Upper lobe of left lung (tissue), 6 donors: ENCODE results near the gene DNAJB6. TPM values are rescaled to one million over a fixed set of nuclear protein-coding genes. Genes with fewer than 3 reads are reported as not detected.
A peak's percentile ranks its signal among the peaks of the same experiment; 100 is the strongest.

Experiments
- ATAC-seq, 2 donors: fragments of 200-7000 bp; cut with Tn5 transposase; one replicate each; pipeline ENCODE4 v1.9.1; 2022; ENCODE audit warnings: mild to moderate bottlenecking in 2 of 2, moderate library complexity in 2 of 2; ENCODE audit not compliant: low FRiP score in 2 of 2
- DNase-seq, 2 donors: peaks; one replicate each; pipeline ENCODE4 v3.0.0-alpha.2; 2019 to 2020
- H3K27ac ChIP-seq, 4 donors: fragments of 200-600 bp; sonication (generic); one replicate each; pipeline ENCODE4 v1.5.1; 2016 to 2019
- H3K27me3 ChIP-seq, 4 donors: fragments of 200-600 bp; sonication (generic); one replicate each; pipeline ENCODE4 v1.5.1; 2017 to 2019
- H3K36me3 ChIP-seq, 4 donors: fragments of 200-600 bp; sonication (generic); one replicate each; pipeline ENCODE4 v1.5.1; 2016 to 2019
- H3K4me1 ChIP-seq, 4 donors: fragments of 200-600 bp; sonication (generic); one replicate each; pipeline ENCODE4 v1.5.1; 2018 to 2019
- H3K4me3 ChIP-seq, 4 donors: fragments of 200-600 bp; sonication (generic); one replicate each; pipeline ENCODE4 v1.5.1; 2017 to 2019; ENCODE audit warnings: mild to moderate bottlenecking in 2 of 4, moderate library complexity in 1 of 4
- H3K9me3 ChIP-seq, 4 donors: fragments of 200-600 bp; sonication (generic); one replicate each; pipeline ENCODE4 v1.5.1; 2018 to 2019
- EP300 ChIP-seq, 4 donors: sonication (generic); formaldehyde crosslinking; IDR thresholded peaks; one replicate each; pipeline ENCODE4 v1.5.1; 2017; ENCODE audit warnings: antibody characterized with exemption in 4 of 4, control low read depth in 2 of 4
- POLR2A ChIP-seq, 4 donors: fragments of 450-650 bp; IDR thresholded peaks; one replicate each; pipeline ENCODE4 v1.5.1; 2016 to 2017; ENCODE audit warnings: antibody characterized with exemption in 4 of 4, mild to moderate bottlenecking in 2 of 4
- POLR2AphosphoS5 ChIP-seq, 2 donors: sonication (generic); formaldehyde crosslinking; IDR thresholded peaks; one replicate each; pipeline ENCODE4 v1.5.1; 2017; ENCODE audit warnings: antibody characterized with exemption in 2 of 2
- WGBS, 2 donors: methylation state at CpG; one replicate each; pipeline ENCODE4 v1.1.5; 2017 to 2018; 5-methylcytosine and 5-hydroxymethylcytosine counted together
- total RNA-seq, 6 donors: library from RNA; depleted of rRNA in 4 of 6; stranded (reverse); fragments of >200 nt in 4 of 6; gene quantifications; one replicate each; pipeline versions ENCODE4 v1.1.0 to v1.2.1, GENCODE V29; 2016 to 2021
- TF ChIP-seq, protein P1 (sequence below), 6 experiments: fragments of 450-650 bp in 4 of 6; fragments of 200-600 bp in 2 of 6; sonication (generic) in 2 of 6; IDR thresholded peaks; one replicate each; pipeline ENCODE4 v1.5.1; 2016 to 2019; ENCODE audit warnings: antibody characterized with exemption in 6 of 6
- donor health status: DM: no; HTN: no; CAD: no; lungs with moderate emphysema.
- donor health status: DM: no; HTN: yes; CAD: no; lungs with severe emphysema.

DNAJB6 gene
- total RNA-seq, 6 donors from 2014 or later: 64.1 to 99.6 (median 83.0) TPM

GRCh38 chr7:157394246-157395191 lies 57.7 kb downstream of the DNAJB6 start:
- peak in 1 of 2 donors; percentile 8 for DNase-seq
- Histone ChIP-seq H3K27me3 (no peaks in the 10 kb centered on the region), H3K27ac (no peak overlapping the region), H3K4me1 (peaks cover 15 to 42% (median 25%) of the 10 kb centered on the region in 4 donors), H3K4me3 (no peak overlapping the region), H3K9me3 (no peaks in the 10 kb centered on the region), H3K36me3 (peaks cover 0 to 48% (median 27%) of the 10 kb centered on the region in 4 donors)
- 92 to 95% methylated on average over 20 of the region's 20 CpGs for WGBS, 2 donors
- ATAC-seq: no peak
- TF ChIP-seq, protein P1, sequence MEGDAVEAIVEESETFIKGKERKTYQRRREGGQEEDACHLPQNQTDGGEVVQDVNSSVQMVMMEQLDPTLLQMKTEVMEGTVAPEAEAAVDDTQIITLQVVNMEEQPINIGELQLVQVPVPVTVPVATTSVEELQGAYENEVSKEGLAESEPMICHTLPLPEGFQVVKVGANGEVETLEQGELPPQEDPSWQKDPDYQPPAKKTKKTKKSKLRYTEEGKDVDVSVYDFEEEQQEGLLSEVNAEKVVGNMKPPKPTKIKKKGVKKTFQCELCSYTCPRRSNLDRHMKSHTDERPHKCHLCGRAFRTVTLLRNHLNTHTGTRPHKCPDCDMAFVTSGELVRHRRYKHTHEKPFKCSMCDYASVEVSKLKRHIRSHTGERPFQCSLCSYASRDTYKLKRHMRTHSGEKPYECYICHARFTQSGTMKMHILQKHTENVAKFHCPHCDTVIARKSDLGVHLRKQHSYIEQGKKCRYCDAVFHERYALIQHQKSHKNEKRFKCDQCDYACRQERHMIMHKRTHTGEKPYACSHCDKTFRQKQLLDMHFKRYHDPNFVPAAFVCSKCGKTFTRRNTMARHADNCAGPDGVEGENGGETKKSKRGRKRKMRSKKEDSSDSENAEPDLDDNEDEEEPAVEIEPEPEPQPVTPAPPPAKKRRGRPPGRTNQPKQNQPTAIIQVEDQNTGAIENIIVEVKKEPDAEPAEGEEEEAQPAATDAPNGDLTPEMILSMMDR (IDR thresholded peaks at IDR 0.05): no peak
- TF ChIP-seq POLR2A (IDR thresholded peaks at IDR 0.05): no peak
- no peak for TF ChIP-seq POLR2AphosphoS5 (IDR thresholded peaks at IDR 0.05)
- no peak for TF ChIP-seq EP300 (IDR thresholded peaks at IDR 0.05)

- ATAC-seq (no peak), DNase-seq (no peak)
- H3K27ac ChIP-seq: no peak overlapping the region
- no peak for TF ChIP-seq EP300 (IDR thresholded peaks at IDR 0.05)
- TF ChIP-seq POLR2AphosphoS5 (IDR thresholded peaks at IDR 0.05): no peak
- TF ChIP-seq, protein P1 (IDR thresholded peaks at IDR 0.05): no peak
- TF ChIP-seq POLR2A (IDR thresholded peaks at IDR 0.05): no peak
- peaks cover 15 to 38% (median 18%) of the 10 kb centered on the region in 4 donors for H3K4me1 ChIP-seq
- no peaks in the 10 kb centered on the region for H3K27me3 ChIP-seq
- WGBS, 2 donors: 73 to 78% methylated on average over 2 of the region's 2 CpGs
- no peaks in the 10 kb centered on the region for H3K9me3 ChIP-seq
- H3K4me3 ChIP-seq: no peak overlapping the region
- H3K36me3 ChIP-seq: peaks cover 0 to 46% (median 23%) of the 10 kb centered on the region in 4 donors
Measured at GRCh38 chr7:157395206-157395605, 58.4 kb downstream of the DNAJB6 start.

DNA sequence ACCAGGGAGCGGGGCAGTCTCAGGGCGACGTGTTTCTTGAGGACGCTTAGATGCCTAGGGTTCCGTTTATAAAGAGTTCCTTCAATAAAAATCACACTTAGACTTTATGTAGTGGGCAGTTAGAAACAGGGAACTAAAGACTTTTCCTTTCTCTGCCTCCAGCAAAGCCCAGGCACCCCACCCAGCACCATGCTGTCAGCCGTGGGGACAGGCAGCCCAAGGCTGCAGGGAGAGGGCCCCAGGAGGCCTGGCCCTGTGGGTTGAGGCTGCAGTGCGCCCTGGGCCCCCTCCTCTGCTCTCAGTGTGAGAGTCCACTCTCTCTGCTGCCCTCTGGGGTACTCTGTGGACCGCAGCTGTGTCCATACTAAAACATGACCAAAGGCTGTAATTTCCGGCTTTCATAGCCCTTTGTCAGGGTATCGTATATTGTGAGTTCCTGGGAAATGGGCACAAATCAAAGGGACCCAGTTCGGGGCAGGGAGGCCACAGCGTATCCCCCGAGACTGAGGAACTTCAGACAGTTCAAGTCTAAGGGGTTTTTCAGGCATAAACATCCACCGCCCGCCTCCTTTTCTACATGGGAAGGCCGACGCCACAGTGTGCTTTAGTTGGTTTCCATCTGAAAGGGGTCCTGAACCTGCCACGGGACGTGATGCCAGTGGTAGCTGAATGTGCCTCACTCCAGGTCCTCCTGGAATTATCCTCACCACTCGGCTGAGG lies 59.7 kb downstream of the DNAJB6 start:
- Histone ChIP-seq H3K9me3 (no peaks in the 10 kb centered on the region), H3K36me3 (peaks cover 0 to 46% (median 19%) of the 10 kb centered on the region in 4 donors), H3K4me3 (no peak overlapping the region), H3K27me3 (no peaks in the 10 kb centered on the region), H3K27ac (peak overlapping the region in 2 of 4 donors; percentile 10 to 60), H3K4me1 (peaks cover 8 to 25% (median 17%) of the 10 kb centered on the region in 4 donors)
- DNase-seq (peak in 1 of 2 donors; percentile 29), ATAC-seq (no peak)
- WGBS, 2 donors: 93% methylated on average over 18 to 20 of the region's 20 CpGs
- TF ChIP-seq POLR2A (IDR thresholded peaks at IDR 0.05) (no peak), EP300 (IDR thresholded peaks at IDR 0.05) (no peak), POLR2AphosphoS5 (IDR thresholded peaks at IDR 0.05) (no peak)
- TF ChIP-seq, protein P1 (IDR thresholded peaks at IDR 0.05): no peak

DNA sequence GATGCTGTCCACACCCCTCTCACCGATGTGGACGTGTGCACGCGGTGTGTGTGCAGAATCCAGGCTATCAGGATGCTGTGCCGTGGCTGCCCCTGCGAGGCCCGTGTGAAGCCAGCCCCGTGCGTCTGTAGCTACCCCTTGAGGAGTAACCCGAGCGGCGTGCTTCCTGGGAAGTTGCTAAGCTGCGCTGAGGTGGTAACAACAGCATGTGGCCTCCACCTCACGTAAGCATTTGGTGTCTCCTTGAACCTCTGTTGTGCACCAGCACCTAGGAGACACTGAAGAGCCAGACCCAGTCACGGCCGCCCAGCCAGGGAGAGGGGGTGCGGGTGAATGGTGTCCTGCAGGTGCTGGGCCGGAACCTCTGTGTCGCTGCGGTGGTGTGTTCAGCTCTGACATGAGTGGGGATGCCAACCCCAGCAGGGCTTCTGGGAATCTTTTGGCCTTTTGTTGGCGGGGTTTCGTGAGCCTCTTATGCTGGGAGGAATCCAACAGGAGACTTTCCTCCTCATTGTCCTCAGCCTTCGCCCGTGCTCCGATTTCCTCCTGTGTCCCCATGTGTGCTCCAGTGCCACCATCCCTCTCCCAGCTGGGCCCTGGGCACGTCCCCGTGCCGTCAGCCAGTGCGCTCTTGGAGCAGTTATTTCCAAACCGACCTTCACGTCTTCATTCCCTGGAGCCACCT lies 60.4 kb downstream of the DNAJB6 start:
- Histone ChIP-seq H3K4me3 (no peak overlapping the region), H3K27ac (peak overlapping the region; percentile 20 to 75 (median 60)), H3K27me3 (no peaks in the 10 kb centered on the region), H3K9me3 (no peaks in the 10 kb centered on the region), H3K4me1 (peaks cover 8 to 22% (median 17%) of the 10 kb centered on the region in 4 donors), H3K36me3 (peaks cover 0 to 48% (median 23%) of the 10 kb centered on the region in 4 donors)
- WGBS, 2 donors: 93 to 95% methylated on average over 29 to 31 of the region's 31 CpGs
- ATAC-seq (no peak), DNase-seq (peak in 1 of 2 donors; percentile 55)
- no peak for TF ChIP-seq POLR2AphosphoS5 (IDR thresholded peaks at IDR 0.05)
- TF ChIP-seq EP300 (IDR thresholded peaks at IDR 0.05): no peak
- TF ChIP-seq, protein P1 (IDR thresholded peaks at IDR 0.05): no peak
- no peak for TF ChIP-seq POLR2A (IDR thresholded peaks at IDR 0.05)
